AG04450 (cell line): ENCODE measurements around the gene KCTD18. TPM values are rescaled to one million over a fixed set of nuclear protein-coding genes. Genes with fewer than 3 reads are reported as not detected.

Source experiments
- CTCF ChIA-PET: fragments of 300-600, 350-600 bp; formaldehyde crosslinking; extraction: SDS; loops from one replicate; lab custom pipeline; 2022; ENCODE audit warnings: antibody characterized with exemption, inconsistent platforms; lab: Charles Lee
- POLR2A ChIA-PET: fragments of 350-600 bp; formaldehyde crosslinking; extraction: SDS; loops from one replicate; lab custom pipeline; 2021; ENCODE audit warnings: antibody characterized with exemption, inconsistent platforms; lab: Yijun Ruan, JAX
- DNase-seq: peaks from one replicate; pipeline ENCODE4 v3.0.0-alpha.2; 2011; ENCODE audit warnings: low read depth, low spot score
- H3K27ac ChIP-seq: one replicate; pipeline ENCODE4 v1.5.1; 2012; ENCODE audit warnings: low read depth, low read length, control low read depth
- H3K27me3 ChIP-seq: one replicate; pipeline ENCODE4 v1.6.0; 2012; ENCODE audit warnings: low read length; ENCODE audit not compliant: control insufficient read depth, insufficient read depth
- H3K4me3 ChIP-seq: 2 replicates; pipeline ENCODE4 v1.5.1; 2011; ENCODE audit warnings: mild to moderate bottlenecking, low read depth, low read length, control low read depth
- H3K9me3 ChIP-seq: 2 replicates; pipeline ENCODE4 v1.5.1; 2012; ENCODE audit warnings: low read length; ENCODE audit not compliant: control insufficient read depth, insufficient read depth
- CTCF ChIP-seq: IDR thresholded peaks from 2 replicates; pipeline ENCODE4 v1.5.1; 2011; ENCODE audit warnings: low read depth, low read length, control low read depth, inconsistent platforms
- polyA plus RNA-seq: library from polyadenylated mRNA; depleted of rRNA; stranded (reverse); fragments of >200 nt; gene quantifications from 2 replicates; pipeline ENCODE4 v1.2.3, GENCODE V29; 2011

Gene KCTD18
- polyA plus RNA-seq, 1 experiment = 13.8 TPM

- POLR2A ChIA-PET = no interaction called here
- no peak overlapping the region for H3K27ac ChIP-seq
- CTCF ChIA-PET = interaction anchor here (0.6 to 1.4 kb wide), 2 partner anchors 14 to 550 kb away, joined by 3 read pairs; partner anchors contain the start of gene KCTD18
- no peaks in the 10 kb centered on the region for H3K9me3 ChIP-seq
- no peak for DNase-seq
- no peak for TF ChIP-seq CTCF
- H3K4me3 ChIP-seq = no peak overlapping the region
- peaks cover 5% of the 10 kb centered on the region for H3K27me3 ChIP-seq
These were observed 13.7 kb upstream of the KCTD18 start for GRCh38 chr2:200523604-200524003.

DNA sequence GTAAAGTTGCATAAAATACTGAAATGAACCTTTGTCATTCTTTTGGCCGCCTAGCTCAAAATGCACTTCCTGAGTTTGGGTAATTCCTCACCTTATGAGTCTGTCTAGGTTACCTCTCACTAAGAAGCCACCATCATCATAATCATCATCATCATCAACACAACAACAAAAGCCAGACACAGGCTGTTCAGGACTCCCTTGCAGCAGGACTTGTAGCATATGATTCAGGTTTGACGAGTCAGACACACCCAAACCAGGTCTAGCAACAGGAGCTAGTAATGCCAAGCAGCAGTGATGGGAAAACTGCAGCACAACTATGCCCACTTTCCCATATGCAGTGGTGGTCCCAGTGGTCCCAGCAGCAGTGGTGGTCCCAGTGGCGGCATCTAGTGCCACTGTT lies 13.3 kb upstream of the KCTD18 start:
- no peak for DNase-seq
- ChIA-PET CTCF (interaction anchor here (1.4 kb wide), 1 partner anchor 549 kb away, joined by 3 read pairs; no protein-coding TSS in a partner anchor), POLR2A (no interaction called here)
- peaks cover 5% of the 10 kb centered on the region for H3K27me3 ChIP-seq
- no peak for TF ChIP-seq CTCF
- H3K27ac ChIP-seq = no peak overlapping the region
- no peaks in the 10 kb centered on the region for H3K9me3 ChIP-seq
- H3K4me3 ChIP-seq = no peak overlapping the region

GRCh38 chr2:200515155-200515554 lies 5.3 kb upstream of the KCTD18 start:
- H3K27ac ChIP-seq = no peak overlapping the region
- H3K4me3 ChIP-seq = no peak overlapping the region
- CTCF ChIA-PET = no interaction called here
- peaks cover 8% of the 10 kb centered on the region for H3K27me3 ChIP-seq
- no peak for DNase-seq
- no peak for TF ChIP-seq CTCF
- POLR2A ChIA-PET = no interaction called here
- H3K9me3 ChIP-seq = no peaks in the 10 kb centered on the region

DNA sequence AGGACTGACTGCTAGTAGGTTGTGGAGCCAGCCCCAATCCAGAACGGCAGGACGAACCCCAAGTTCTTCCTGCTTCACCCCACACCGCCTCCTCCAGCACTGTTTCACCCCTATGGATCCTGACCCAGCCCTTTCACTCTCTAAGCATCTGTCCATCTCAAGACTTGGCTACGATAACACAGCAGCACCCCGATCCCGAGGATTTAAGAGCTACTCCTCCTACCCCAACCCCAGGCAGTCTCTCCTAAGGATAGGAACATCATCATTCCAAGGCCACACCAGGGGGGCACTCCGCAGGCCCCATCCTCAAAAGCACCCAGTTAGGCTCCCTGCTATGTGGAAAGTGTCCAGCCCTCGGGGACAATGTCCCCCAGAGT lies 645 bp downstream of the KCTD18 start:
- no peak for DNase-seq
- Histone ChIP-seq H3K9me3 (no peaks in the 10 kb centered on the region), H3K27me3 (peaks cover 8% of the 10 kb centered on the region), H3K4me3 (peak overlapping the region; percentile 76), H3K27ac (no peak overlapping the region)
- TF ChIP-seq CTCF = no peak
- POLR2A ChIA-PET = interaction anchor here (0.9 to 1.3 kb wide), 2 partner anchors 15 to 23 kb away, joined by 3 read pairs; no protein-coding TSS in a partner anchor
- CTCF ChIA-PET = interaction anchor here (0.6 to 1.9 kb wide), 17 partner anchors 9 to 535 kb away, joined by 3 to 13 read pairs (median 4); partner anchors contain the start of gene SGO2

DNA sequence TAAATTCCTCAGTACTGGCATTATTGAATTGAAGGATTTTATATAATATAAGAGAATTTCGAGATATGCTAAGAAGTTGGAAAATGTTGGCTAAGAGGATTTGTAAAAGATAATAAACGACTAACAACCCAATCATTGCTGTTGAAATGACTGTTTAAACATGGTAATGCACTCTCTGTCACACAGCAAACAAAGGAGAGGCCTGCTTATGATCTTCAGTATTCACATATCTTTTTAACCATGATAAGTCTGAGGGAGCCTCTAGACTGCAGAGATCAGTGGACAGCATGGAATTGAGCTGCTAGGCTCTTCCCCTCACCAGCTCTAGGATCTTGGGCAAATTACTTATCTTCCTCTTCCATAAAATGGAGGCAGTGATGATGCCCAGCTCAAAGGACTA lies 2.7 kb downstream of the KCTD18 start:
- Histone ChIP-seq H3K27ac (no peak overlapping the region), H3K4me3 (no peak overlapping the region), H3K9me3 (no peaks in the 10 kb centered on the region), H3K27me3 (no peaks in the 10 kb centered on the region)
- POLR2A ChIA-PET = no interaction called here
- no peak for TF ChIP-seq CTCF
- CTCF ChIA-PET = no interaction called here
- no peak for DNase-seq
